Stomach (tissue), 9 donors: Measurements from ENCODE around the gene HEPN1. TPM values are rescaled to one million over a fixed set of nuclear protein-coding genes. Genes with fewer than 3 reads are reported as not detected.

Source experiments
- DNase-seq, 2 donors: peaks; one replicate each; pipeline versions ENCODE4 v3.0.0 to v3.0.0-alpha.2; 2013 to 2019
- H3K27ac ChIP-seq, 5 donors: fragments of 200-600 bp in 4 of 5; sonication (generic) in 4 of 5; one replicate each; pipeline ENCODE4 v1.5.1; 2013 to 2019; ENCODE audit warnings: mild to moderate bottlenecking in 1 of 5, moderate library complexity in 1 of 5
- H3K27me3 ChIP-seq, 3 donors: fragments of 200-600 bp; sonication (generic); one replicate each; pipeline ENCODE4 v1.5.1; 2017 to 2019; ENCODE audit warnings: mixed run types in 1 of 3
- H3K36me3 ChIP-seq, 4 donors: fragments of 200-600 bp; sonication (generic); 1 replicate in 3 of 4; 2 replicates in 1 of 4; pipeline ENCODE4 v1.5.1; 2016 to 2019
- H3K4me1 ChIP-seq, 4 donors: fragments of 200-600 bp; sonication (generic); one replicate each; pipeline ENCODE4 v1.5.1; 2016 to 2019
- H3K4me3 ChIP-seq, 4 donors: fragments of 200-600 bp; sonication (generic) in 3 of 4; one replicate each; pipeline ENCODE4 v1.5.1; 2016 to 2019; ENCODE audit warnings: mild to moderate bottlenecking in 1 of 4
- H3K9me3 ChIP-seq, 4 donors: fragments of 200-600 bp; sonication (generic); one replicate each; pipeline ENCODE4 v1.5.1; 2016 to 2019
- CTCF ChIP-seq, 7 experiments: fragments of 450-650 bp in 4 of 7; fragments of 200-600 bp in 3 of 7; sonication (generic) in 3 of 7; IDR thresholded peaks; one replicate each; pipeline ENCODE4 v1.5.1; 2016 to 2019; ENCODE audit warnings: antibody characterized with exemption in 7 of 7, control low read depth in 2 of 7, mild to moderate bottlenecking in 1 of 7
- EP300 ChIP-seq: sonication (generic); formaldehyde crosslinking; IDR thresholded peaks from one replicate; pipeline ENCODE4 v1.6.1; 2017; ENCODE audit warnings: antibody characterized with exemption
- POLR2A ChIP-seq, 4 donors: fragments of 450-650 bp; IDR thresholded peaks; one replicate each; pipeline ENCODE4 v1.6.1; 2016; ENCODE audit warnings: antibody characterized with exemption in 4 of 4, control low read depth in 2 of 4, mild to moderate bottlenecking in 1 of 4, moderate library complexity in 1 of 4
- POLR2AphosphoS5 ChIP-seq, 3 donors: sonication (generic); formaldehyde crosslinking; IDR thresholded peaks; one replicate each; pipeline ENCODE4 v1.6.1; 2016; ENCODE audit warnings: antibody characterized with exemption in 3 of 3
- WGBS, 5 donors: extraction: QIAGEN DNeasy Blood & Tissue Kit in 3 of 5; methylation state at CpG; one replicate each; pipeline versions ENCODE4 v1.1.5 to v1.1.7; 2013 to 2018; 5-methylcytosine and 5-hydroxymethylcytosine counted together
- intact Hi-C: fragments of 100-400 bp; cut with DNase I; formaldehyde crosslinking; loops from one replicate; pipeline ENCODE4 v1.15.1; 2023; ENCODE audit warnings: low total_unique reads
- polyA plus RNA-seq, 3 donors: library from polyadenylated mRNA; stranded (reverse); fragments of 200-250 nt; gene quantifications; one replicate each; pipeline ENCODE4 v1.2.3, GENCODE V29; 2013
- total RNA-seq, 5 donors: library from RNA; depleted of rRNA; stranded (reverse); fragments of >200 nt; gene quantifications; one replicate each; pipeline versions ENCODE4 v1.1.0 to v1.2.3, GENCODE V29; 2014 to 2016
- donor health status: healthy with polysubstance abuse.
- donor health status: Bipolar disorder and iron deficiency.
- donor health status: healthy.

Gene HEPN1
- total and polyA plus RNA-seq, 8 donors = not detected

DNA sequence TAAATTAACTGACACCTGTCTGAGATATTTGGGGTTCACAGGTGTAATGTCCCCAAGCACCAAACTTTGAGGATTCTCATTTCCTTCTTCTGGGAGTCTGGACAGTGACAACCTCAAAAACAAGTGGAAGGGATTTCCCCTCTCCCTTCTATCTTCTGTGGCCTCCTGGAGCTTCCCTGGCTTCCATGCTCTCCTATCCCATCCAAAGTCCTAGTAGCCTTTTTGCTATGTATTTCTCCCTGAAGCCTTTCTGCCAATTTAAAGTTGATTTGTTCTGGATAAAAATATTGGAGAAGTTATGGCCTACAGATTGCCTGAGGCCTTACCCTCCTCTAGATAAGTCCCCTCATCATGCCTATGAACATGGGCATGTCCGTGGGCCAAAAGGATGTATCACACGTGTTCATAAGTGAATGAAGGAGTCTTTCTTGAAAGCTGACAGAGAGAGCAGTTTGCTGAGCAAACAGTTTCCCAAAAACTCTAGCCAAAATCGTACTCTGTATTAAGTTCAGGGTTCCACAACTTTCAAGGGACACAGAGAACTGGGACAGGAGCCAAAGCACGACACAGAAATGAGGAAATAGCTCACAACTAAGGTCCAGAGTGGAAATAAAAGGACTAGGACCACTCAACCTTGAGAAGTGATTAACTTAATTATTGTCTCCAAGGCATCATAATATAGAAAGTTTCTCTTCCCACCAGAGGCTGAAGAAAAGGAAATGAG is 10.1 kb downstream of the HEPN1 start:
- no peak for DNase-seq
- no peak overlapping the region for H3K27ac ChIP-seq
- H3K4me1 ChIP-seq = no peaks in the 10 kb centered on the region
- intact Hi-C loops = no loop called here
- TF ChIP-seq POLR2AphosphoS5 (IDR thresholded peaks at IDR 0.05) = no peak
- no peak for TF ChIP-seq CTCF (IDR thresholded peaks at IDR 0.05)
- TF ChIP-seq EP300 = no peak
- TF ChIP-seq POLR2A (IDR thresholded peaks at IDR 0.05) = no peak
- no peak overlapping the region for H3K4me3 ChIP-seq
- 32 to 51% (median 42%) methylated on average over 4 of the region's 4 CpGs for WGBS, 5 donors
- H3K27me3 ChIP-seq = no peaks in the 10 kb centered on the region
- H3K36me3 ChIP-seq = no peaks in the 10 kb centered on the region
- no peaks in the 10 kb centered on the region for H3K9me3 ChIP-seq

GRCh38 chr11:124930799-124931198 is 11.7 kb downstream of the HEPN1 start:
- Histone ChIP-seq H3K36me3 (no peaks in the 10 kb centered on the region), H3K4me1 (no peaks in the 10 kb centered on the region), H3K27me3 (peaks cover 0 to 10% (median 2%) of the 10 kb centered on the region in 3 donors), H3K4me3 (no peak overlapping the region), H3K27ac (no peak overlapping the region), H3K9me3 (no peaks in the 10 kb centered on the region)
- 59 to 67% (median 63%) methylated on average over 3 of the region's 3 CpGs for WGBS, 5 donors
- TF ChIP-seq CTCF (IDR thresholded peaks at IDR 0.05) = no peak
- TF ChIP-seq EP300 = no peak
- TF ChIP-seq POLR2AphosphoS5 (IDR thresholded peaks at IDR 0.05) = no peak
- no peak for TF ChIP-seq POLR2A (IDR thresholded peaks at IDR 0.05)
- no peak for DNase-seq
- intact Hi-C loops = no loop called here

DNA sequence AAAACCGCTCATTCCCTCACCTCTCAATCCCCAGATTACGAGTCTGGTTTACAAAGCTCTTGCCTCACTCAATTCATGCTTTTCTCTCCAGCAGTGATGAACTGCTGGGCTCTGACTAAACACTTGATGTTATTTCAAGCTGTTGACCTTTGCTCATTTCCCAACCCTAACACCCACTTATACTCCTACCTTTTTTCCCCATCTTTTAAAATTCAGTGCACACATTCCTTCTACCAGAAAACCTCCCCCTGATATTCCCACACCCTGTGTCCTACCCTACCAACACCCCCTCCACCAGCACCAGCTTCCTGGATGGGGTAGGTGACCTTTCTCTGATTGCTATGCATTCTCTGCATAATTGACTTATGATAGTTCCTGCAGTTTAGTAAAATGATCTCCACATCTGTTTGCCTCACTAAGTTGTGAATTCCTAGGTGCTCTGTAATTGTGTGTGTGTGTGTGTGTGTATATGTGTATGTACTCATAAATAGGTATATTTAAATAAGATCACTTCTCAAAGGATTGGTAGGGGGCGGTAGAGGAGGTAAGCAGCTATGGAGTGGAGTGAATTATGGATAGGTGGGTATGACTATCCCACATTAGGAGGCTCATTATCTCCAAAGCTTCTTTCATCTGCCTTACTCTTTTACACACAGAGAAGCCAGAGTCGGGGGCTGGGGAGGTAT is 16.0 kb downstream of the HEPN1 start:
- Histone ChIP-seq H3K4me1 (no peaks in the 10 kb centered on the region), H3K27ac (no peak overlapping the region), H3K9me3 (no peaks in the 10 kb centered on the region), H3K36me3 (no peaks in the 10 kb centered on the region), H3K4me3 (no peak overlapping the region), H3K27me3 (peaks cover 0 to 15% (median 2%) of the 10 kb centered on the region in 3 donors)
- intact Hi-C loops = no loop called here
- no peak for DNase-seq
- WGBS, 5 donors = 61 to 71% (median 67%) methylated on average over 4 of the region's 4 CpGs
- TF ChIP-seq EP300 (no peak), POLR2A (IDR thresholded peaks at IDR 0.05) (no peak), CTCF (IDR thresholded peaks at IDR 0.05) (no peak), POLR2AphosphoS5 (IDR thresholded peaks at IDR 0.05) (no peak)

GRCh38 chr11:124935548-124936514 is 16.8 kb downstream of the HEPN1 start, which contains the start of gene HEPACAM:
TSS of gene HEPACAM (minus strand) at chr11:124936047. CDS start at chr11:124936006, 41 bp downstream.
- WGBS, 5 donors = 80 to 88% (median 85%) methylated on average over 18 of the region's 18 CpGs
- no peaks in the 10 kb centered on the region for H3K4me1 ChIP-seq
- H3K27me3 ChIP-seq = peaks cover 0 to 15% (median 2%) of the 10 kb centered on the region in 3 donors
- H3K27ac ChIP-seq = no peak within 1 kb of the TSS
- no peak for DNase-seq
- no peaks in the 10 kb centered on the region for H3K9me3 ChIP-seq
- TF ChIP-seq POLR2AphosphoS5 (IDR thresholded peaks at IDR 0.05) (no peak), CTCF (IDR thresholded peaks at IDR 0.05) (no peak), EP300 (no peak), POLR2A (IDR thresholded peaks at IDR 0.05) (no peak)
- intact Hi-C loops = no loop called here
- H3K4me3 ChIP-seq = no peak within 1 kb of the TSS
- no peaks in the 10 kb centered on the region for H3K36me3 ChIP-seq
